Measurements from ENCODE around the gene ZNF560.

- no peak for TF ChIP-seq SIN3A (IDR thresholded peaks at IDR 0.05; ENCODE audit: borderline replicate concordance, insufficient read depth, low read length)
- no peak for TF ChIP-seq REST (IDR thresholded peaks at IDR 0.05; ENCODE audit: insufficient read depth in 1 of 2, low read depth in 2 of 2, low read length in 2 of 2)
- no peak for TF ChIP-seq POLR2AphosphoS5 (IDR thresholded peaks at IDR 0.05; ENCODE audit: low read depth, low read length)
Observed at GRCh38 chr19:9453953-9454352, 44.5 kb downstream of the ZNF560 start.
